AG04449 (cell line): ENCODE measurements around the gene TBC1D14.

Source experiments
- CTCF ChIA-PET: fragments of 350-600 bp; formaldehyde crosslinking; extraction: SDS; loops from one replicate; lab custom pipeline; 2021; ENCODE audit warnings: antibody characterized with exemption; lab: Yijun Ruan, JAX
- POLR2A ChIA-PET: fragments of 400-600, 350-600 bp; formaldehyde crosslinking; extraction: SDS; loops from one replicate; lab custom pipeline; 2020; ENCODE audit warnings: antibody characterized with exemption, inconsistent platforms; lab: Yijun Ruan, JAX
- DNase-seq: peaks from one replicate; pipeline ENCODE4 v3.0.0-alpha.2; 2010; ENCODE audit warnings: low read depth, low spot score
- H3K4me3 ChIP-seq: 2 replicates; pipeline ENCODE4 v1.5.1; 2011; ENCODE audit warnings: low read depth, mild to moderate bottlenecking, control low read depth, low read length
- CTCF ChIP-seq: IDR thresholded peaks from one replicate; pipeline ENCODE4 v1.5.1; 2011; ENCODE audit warnings: mild to moderate bottlenecking, moderate library complexity, low read length, control low read depth, inconsistent platforms; ENCODE audit not compliant: insufficient read depth; ENCODE audit errors: missing control alignments

TBC1D14 gene

GRCh38 chr4:7015383-7016035 is 105.9 kb downstream of the TBC1D14 start:
- H3K4me3 ChIP-seq, result no peak overlapping the region
- ChIA-PET CTCF (interaction anchor here (0.6 to 1.3 kb wide), 3 partner anchors 28 to 120 kb away, joined by 3 to 4 read pairs (median 3); partner anchors contain the start of gene TADA2B), POLR2A (no interaction called here)
- DNase-seq, result no peak
- no peak for TF ChIP-seq CTCF

- no peak for TF ChIP-seq CTCF
- no peak overlapping the region for H3K4me3 ChIP-seq
- ChIA-PET POLR2A (no interaction called here), CTCF (interaction anchor here (1.3 kb wide), 1 partner anchor 27 kb away, joined by 4 read pairs; the partner anchor contains the start of gene TADA2B)
- DNase-seq, result no peak
Measured at GRCh38 chr4:7016086-7016485, 106.5 kb downstream of the TBC1D14 start.

GRCh38 chr4:7016512-7016911 is 106.9 kb downstream of the TBC1D14 start:
- ChIA-PET POLR2A (no interaction called here), CTCF (interaction anchor here (1.3 kb wide), 1 partner anchor 27 kb away, joined by 4 read pairs; the partner anchor contains the start of gene TADA2B)
- DNase-seq, result no peak
- no peak overlapping the region for H3K4me3 ChIP-seq
- no peak for TF ChIP-seq CTCF

- TF ChIP-seq CTCF, result no peak
- DNase-seq, result no peak
- no peak overlapping the region for H3K4me3 ChIP-seq
- CTCF ChIA-PET, result interaction anchor here (0.7 to 1.4 kb wide), 2 partner anchors 18 to 25 kb away, joined by 3 read pairs; a partner anchor contains a TSS
- POLR2A ChIA-PET, result no interaction called here
Measured at GRCh38 chr4:7017446-7018048, 107.9 kb downstream of the TBC1D14 start.

- POLR2A ChIA-PET, result no interaction called here
- CTCF ChIA-PET, result interaction anchor here (1.4 kb wide), 1 partner anchor 17 kb away, joined by 3 read pairs; no protein-coding TSS in a partner anchor
- TF ChIP-seq CTCF, result no peak
- DNase-seq, result no peak
- H3K4me3 ChIP-seq, result no peak overlapping the region
Measured at GRCh38 chr4:7018281-7018680, 108.7 kb downstream of the TBC1D14 start.

GRCh38 chr4:7019367-7019766 is 109.7 kb downstream of the TBC1D14 start:
- POLR2A ChIA-PET, result no interaction called here
- no peak for DNase-seq
- CTCF ChIA-PET, result interaction anchor here (1.1 kb wide), 1 partner anchor 302 kb away, joined by 3 read pairs; no protein-coding TSS in a partner anchor
- no peak overlapping the region for H3K4me3 ChIP-seq
- TF ChIP-seq CTCF, result no peak
